H9 (cell line): Measurements from ENCODE around the gene C14orf39. TPM values are rescaled to one million over a fixed set of nuclear protein-coding genes. Genes with fewer than 3 reads are reported as not detected.

Source experiments
- DNase-seq: peaks from one replicate; pipeline ENCODE4 v3.0.0-alpha.2; 2017
- H2AFZ ChIP-seq: one replicate; pipeline ENCODE4 v1.6.1; 2013; ENCODE audit warnings: mild to moderate bottlenecking, low read length, control low read depth, moderate library complexity
- H2AK5ac ChIP-seq: 2 replicates; pipeline ENCODE4 v1.6.1; 2013; ENCODE audit warnings: low read length, control low read depth, mixed read lengths; ENCODE audit not compliant: insufficient read length
- H2BK120ac ChIP-seq: one replicate; pipeline ENCODE4 v1.6.1; 2013; ENCODE audit warnings: low read depth, mild to moderate bottlenecking, low read length, control low read depth, inconsistent platforms; ENCODE audit not compliant: poor library complexity, severe bottlenecking
- H2BK12ac ChIP-seq: 2 replicates; pipeline ENCODE4 v1.6.1; 2013; ENCODE audit warnings: low read length, control low read depth, mixed read lengths, low read depth; ENCODE audit not compliant: insufficient read length
- H2BK15ac ChIP-seq: 2 replicates; pipeline ENCODE4 v1.6.1; 2013; ENCODE audit warnings: low read depth, low read length, control low read depth
- H2BK20ac ChIP-seq: one replicate; pipeline ENCODE4 v1.6.1; 2013; ENCODE audit warnings: low read depth, mild to moderate bottlenecking, low read length, control low read depth, inconsistent platforms; ENCODE audit not compliant: poor library complexity, severe bottlenecking
- H2BK5ac ChIP-seq: 2 replicates; pipeline ENCODE4 v1.6.1; 2013; ENCODE audit warnings: low read length, control low read depth, mixed read lengths; ENCODE audit not compliant: insufficient read length
- H3K14ac ChIP-seq: 2 replicates; pipeline ENCODE4 v1.6.1; 2013; ENCODE audit warnings: low read length, control low read depth; ENCODE audit not compliant: insufficient read depth
- H3K18ac ChIP-seq: 2 replicates; pipeline ENCODE4 v1.6.1; 2013; ENCODE audit warnings: low read depth, mild to moderate bottlenecking, mixed read lengths, low read length, control low read depth; ENCODE audit not compliant: insufficient read length
- H3K23ac ChIP-seq: 2 replicates; pipeline ENCODE4 v1.6.1; 2013; ENCODE audit warnings: low read length, control low read depth, mixed read lengths, low read depth; ENCODE audit not compliant: insufficient read length
- H3K23me2 ChIP-seq: 2 replicates; pipeline ENCODE4 v1.6.1; 2013; ENCODE audit warnings: low read depth, mild to moderate bottlenecking, mixed read lengths, low read length, control low read depth; ENCODE audit not compliant: insufficient read length, poor library complexity, severe bottlenecking
- H3K27ac ChIP-seq: 2 replicates; pipeline ENCODE4 v1.5.1; 2013; ENCODE audit warnings: low read length, control low read depth, mixed read lengths, low read depth; ENCODE audit not compliant: insufficient read length
- H3K27me3 ChIP-seq: 2 replicates; pipeline ENCODE4 v1.6.1; 2013; ENCODE audit warnings: low read length, control low read depth, inconsistent platforms; ENCODE audit not compliant: insufficient read depth
- H3K4ac ChIP-seq: 2 replicates; pipeline ENCODE4 v1.6.1; 2013; ENCODE audit warnings: low read depth, mild to moderate bottlenecking, control low read depth, inconsistent platforms, low read length, moderate library complexity
- H3K4me1 ChIP-seq: 2 replicates; pipeline ENCODE4 v1.6.1; 2013; ENCODE audit warnings: low read length, control low read depth, inconsistent platforms; ENCODE audit not compliant: insufficient read depth
- H3K4me2 ChIP-seq: 2 replicates; pipeline ENCODE4 v1.6.1; 2013; ENCODE audit warnings: low read length, control low read depth, mixed read lengths; ENCODE audit not compliant: insufficient read length, insufficient read depth
- H3K56ac ChIP-seq: 2 replicates; pipeline ENCODE4 v1.6.1; 2013; ENCODE audit warnings: low read depth, mild to moderate bottlenecking, mixed read lengths, low read length, control low read depth; ENCODE audit not compliant: insufficient read length
- H3K79me1 ChIP-seq: 2 replicates; pipeline ENCODE4 v1.6.1; 2013; ENCODE audit warnings: low read depth, mild to moderate bottlenecking, moderate library complexity, low read length, control low read depth, inconsistent platforms; ENCODE audit not compliant: insufficient read depth, poor library complexity, severe bottlenecking
- H3K79me2 ChIP-seq: 2 replicates; pipeline ENCODE4 v1.6.1; 2013; ENCODE audit warnings: low read length, control low read depth, inconsistent platforms; ENCODE audit not compliant: insufficient read depth
- H3K9ac ChIP-seq: 2 replicates; pipeline ENCODE4 v1.6.1; 2013; ENCODE audit warnings: low read length, control low read depth, mixed read lengths; ENCODE audit not compliant: insufficient read length; ENCODE audit errors: extremely low read depth
- H3K9me3 ChIP-seq: one replicate; pipeline ENCODE4 v1.6.1; 2013; ENCODE audit warnings: low read depth, low read length, inconsistent platforms; ENCODE audit not compliant: control insufficient read depth
- H3T11ph ChIP-seq: one replicate; pipeline ENCODE4 v1.6.1; 2013; ENCODE audit warnings: mild to moderate bottlenecking, low read length, control low read depth, inconsistent platforms
- H4K20me1 ChIP-seq: one replicate; pipeline ENCODE4 v1.6.1; 2013; ENCODE audit not compliant: control insufficient read depth, insufficient read length, insufficient read depth
- H4K5ac ChIP-seq: 2 replicates; pipeline ENCODE4 v1.6.1; 2013; ENCODE audit warnings: low read depth, mild to moderate bottlenecking, mixed read lengths, low read length, control low read depth; ENCODE audit not compliant: insufficient read length
- H4K8ac ChIP-seq: replicated peaks from 2 replicates; pipeline ENCODE4 v1.6.1; 2013; ENCODE audit warnings: low read length, control low read depth, mixed read lengths, low read depth; ENCODE audit not compliant: insufficient read length
- H4K91ac ChIP-seq: 2 replicates; pipeline ENCODE4 v1.6.1; 2013; ENCODE audit warnings: low read depth, mild to moderate bottlenecking, moderate library complexity, mixed read lengths, low read length, control low read depth; ENCODE audit not compliant: insufficient read length
- H3K27ac Mint-ChIP-seq, 3 experiments: 2 replicates in 2 of 3; 3 replicates in 1 of 3; pipeline ENCODE4 v1.8.0; 2020 to 2021; ENCODE audit warnings: mixed read lengths in 3 of 3, mild to moderate bottlenecking in 1 of 3, moderate library complexity in 1 of 3
- H3K27me3 Mint-ChIP-seq: 2 replicates; pipeline ENCODE4 v1.8.0; 2021; ENCODE audit warnings: low read depth, mild to moderate bottlenecking, moderate library complexity, mixed read lengths
- H3K36me3 Mint-ChIP-seq, 3 experiments: 2 replicates in 2 of 3; 3 replicates in 1 of 3; pipeline ENCODE4 v1.8.0; 2020 to 2021; ENCODE audit warnings: low read depth in 3 of 3, mixed read lengths in 3 of 3; ENCODE audit not compliant: insufficient read depth in 1 of 3
- H3K4me1 Mint-ChIP-seq, 2 experiments: 2 replicates each; pipeline ENCODE4 v1.8.0; 2020; ENCODE audit warnings: mixed read lengths in 2 of 2
- H3K4me3 Mint-ChIP-seq, 2 experiments: 2 replicates in 1 of 2; 3 replicates in 1 of 2; pipeline ENCODE4 v1.8.0; 2020 to 2021; ENCODE audit warnings: mild to moderate bottlenecking in 2 of 2, mixed read lengths in 2 of 2, moderate library complexity in 1 of 2
- H3K9me3 Mint-ChIP-seq, 2 experiments: 2 replicates in 1 of 2; 3 replicates in 1 of 2; pipeline ENCODE4 v1.8.0; 2020; ENCODE audit warnings: mild to moderate bottlenecking in 2 of 2, mixed read lengths in 2 of 2, moderate library complexity in 1 of 2
- WGBS: extraction: QIAGEN DNeasy Blood & Tissue Kit; methylation state at CpG from one replicate; pipeline ENCODE4 v1.1.7; 2013; ENCODE audit warnings: missing lambda C conversion rate, low lambda C conversion rate, mixed read lengths; ENCODE audit not compliant: insufficient read length; ENCODE audit errors: extremely low coverage; 5-methylcytosine and 5-hydroxymethylcytosine counted together
- total RNA-seq: library from RNA; stranded (reverse); gene quantifications from 2 replicates; pipeline ENCODE4 v1.2.1, GENCODE V29; 2021
- TF ChIP-seq, protein P1 (sequence below): fragments of 200-600 bp; sonication (generic); conservative IDR thresholded peaks from 3 replicates; pipeline ENCODE4 v1.8.0; 2021; ENCODE audit warnings: antibody characterized with exemption, mild to moderate bottlenecking

Gene C14orf39
- total RNA-seq, 1 experiment from 2014 or later = 1.8 TPM

DNA sequence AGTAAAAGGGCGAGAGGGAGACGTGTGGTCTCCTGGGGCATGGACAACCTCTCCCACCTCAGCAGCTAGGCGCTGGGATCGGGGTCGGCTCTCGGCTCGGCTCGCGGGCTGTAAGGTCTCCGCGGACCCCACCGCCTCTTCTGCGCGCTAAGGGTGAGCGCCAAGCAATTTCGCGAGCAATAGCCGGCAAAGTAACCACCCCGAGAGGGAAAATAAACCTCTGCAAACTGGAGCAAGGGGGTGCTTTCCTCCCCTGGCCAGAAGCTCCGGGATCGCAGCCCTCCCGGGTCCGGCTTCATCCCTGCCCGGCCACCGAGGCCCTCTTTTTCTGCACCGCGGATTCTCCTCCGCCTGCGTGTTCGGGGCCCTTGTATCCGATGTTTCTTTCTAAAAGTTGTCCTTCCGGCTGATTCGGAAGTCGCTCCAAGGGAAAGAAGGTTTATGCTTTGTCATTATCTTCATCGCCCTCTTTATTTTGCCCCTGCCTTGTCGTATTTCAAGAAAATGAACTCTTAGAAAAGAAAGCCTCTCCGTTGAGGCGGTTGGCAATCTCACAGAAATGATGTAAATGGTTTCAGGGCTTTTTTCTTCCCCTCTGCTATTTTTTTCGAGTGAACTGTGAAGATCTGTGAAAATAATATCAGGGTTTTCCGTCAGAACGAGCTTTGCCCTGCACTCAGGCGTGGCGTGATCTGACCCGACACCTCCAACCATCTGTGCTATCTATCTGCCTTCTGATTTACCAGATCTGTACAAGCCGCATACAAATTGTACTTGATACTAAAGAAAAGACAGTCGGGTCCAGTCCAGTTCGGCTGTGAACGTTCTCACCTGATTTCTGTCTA lies 21.3 kb upstream of the C14orf39 start:
- H3K4ac ChIP-seq = no peak overlapping the region
- no peak overlapping the region for H2AFZ ChIP-seq
- H2BK20ac ChIP-seq = no peak overlapping the region
- H3K27me3 ChIP-seq = peaks cover 76% of the 10 kb centered on the region
- peak overlapping the region; percentile 36 to 85 for H3K4me3 Mint-ChIP-seq
- no peak overlapping the region for H3K27ac Mint-ChIP-seq
- H2BK120ac ChIP-seq = no peak overlapping the region
- H3K27ac ChIP-seq = no peak overlapping the region
- no peaks in the 10 kb centered on the region for H3K79me2 ChIP-seq
- H4K91ac ChIP-seq = no peak overlapping the region
- no peak overlapping the region for H3K23ac ChIP-seq
- H3K9ac ChIP-seq = no peak overlapping the region
- no peak overlapping the region for H2AK5ac ChIP-seq
- no CpG with 5 or more reads among the region's 48 CpGs for WGBS
- H2BK12ac ChIP-seq = no peak overlapping the region
- no peaks in the 10 kb centered on the region for H3K9me3 ChIP-seq
- no peaks in the 10 kb centered on the region; the same call in 1 of the 2 replicates for H3K4me1 ChIP-seq
- peaks cover 4% of the 10 kb centered on the region for H4K20me1 ChIP-seq
- H3K4me2 ChIP-seq = peak overlapping the region; percentile 66
- H3K79me1 ChIP-seq = no peaks in the 10 kb centered on the region
- no peaks in the 10 kb centered on the region for H3K36me3 Mint-ChIP-seq
- DNase-seq = peak; percentile 41
- H4K5ac ChIP-seq = no peak overlapping the region
- H3K56ac ChIP-seq = no peak overlapping the region
- no peak overlapping the region for H2BK15ac ChIP-seq
- TF ChIP-seq, protein P1, sequence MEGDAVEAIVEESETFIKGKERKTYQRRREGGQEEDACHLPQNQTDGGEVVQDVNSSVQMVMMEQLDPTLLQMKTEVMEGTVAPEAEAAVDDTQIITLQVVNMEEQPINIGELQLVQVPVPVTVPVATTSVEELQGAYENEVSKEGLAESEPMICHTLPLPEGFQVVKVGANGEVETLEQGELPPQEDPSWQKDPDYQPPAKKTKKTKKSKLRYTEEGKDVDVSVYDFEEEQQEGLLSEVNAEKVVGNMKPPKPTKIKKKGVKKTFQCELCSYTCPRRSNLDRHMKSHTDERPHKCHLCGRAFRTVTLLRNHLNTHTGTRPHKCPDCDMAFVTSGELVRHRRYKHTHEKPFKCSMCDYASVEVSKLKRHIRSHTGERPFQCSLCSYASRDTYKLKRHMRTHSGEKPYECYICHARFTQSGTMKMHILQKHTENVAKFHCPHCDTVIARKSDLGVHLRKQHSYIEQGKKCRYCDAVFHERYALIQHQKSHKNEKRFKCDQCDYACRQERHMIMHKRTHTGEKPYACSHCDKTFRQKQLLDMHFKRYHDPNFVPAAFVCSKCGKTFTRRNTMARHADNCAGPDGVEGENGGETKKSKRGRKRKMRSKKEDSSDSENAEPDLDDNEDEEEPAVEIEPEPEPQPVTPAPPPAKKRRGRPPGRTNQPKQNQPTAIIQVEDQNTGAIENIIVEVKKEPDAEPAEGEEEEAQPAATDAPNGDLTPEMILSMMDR = no peak
- H2BK5ac ChIP-seq = no peak overlapping the region
- peaks cover 100% of the 10 kb centered on the region for H3K27me3 Mint-ChIP-seq
- no peak overlapping the region for H4K8ac ChIP-seq
- no peak overlapping the region for H3K18ac ChIP-seq
- peaks cover 16% of the 10 kb centered on the region for H3K23me2 ChIP-seq
- peaks cover 3 to 10% of the 10 kb centered on the region in 2 experiments; a peak in 1 of 5 replicates for H3K9me3 Mint-ChIP-seq
- peaks cover 29 to 51% of the 10 kb centered on the region in 2 experiments for H3K4me1 Mint-ChIP-seq
- no peak overlapping the region for H3T11ph ChIP-seq
- H3K14ac ChIP-seq = no peak overlapping the region
